Hematopoietic multipotent progenitor cell treated with erythropoietin and hydrocortisone succinate and interleukin-3 and kit ligand, for 17 days (in vitro differentiated cells): ENCODE measurements around the gene TP53I3.
"Not testable (repeated sequence)": the region's sequence is repeated elsewhere in the genome, so short reads cannot be mapped to it uniquely, and the experiment has no call there.

Experiments used
- DNase-seq: peaks from one replicate; pipeline ENCODE4 v3.0.0-alpha.2; 2015; ENCODE audit warnings: low spot score

Gene TP53I3

DNA sequence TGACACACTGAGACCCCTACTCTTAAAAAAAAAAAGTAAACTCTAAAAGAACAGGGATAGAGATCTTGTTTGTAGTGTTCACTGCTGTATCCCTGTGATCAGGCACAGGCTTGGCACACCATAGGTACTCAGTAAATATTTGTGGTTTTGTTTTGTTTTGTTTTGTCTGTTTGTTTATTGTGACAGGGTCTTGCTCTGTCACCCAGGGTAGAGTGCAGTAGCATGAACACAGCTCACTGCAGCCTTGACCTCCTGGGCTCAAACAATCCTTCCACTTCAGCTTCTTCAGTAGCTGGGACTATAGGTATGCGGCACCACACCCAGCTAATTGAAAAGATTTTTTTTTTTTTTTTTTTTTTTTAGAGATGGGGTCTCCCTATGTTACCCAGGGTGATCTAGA lies 31.7 kb downstream of the TP53I3 start:
- DNase-seq = no peak

DNA sequence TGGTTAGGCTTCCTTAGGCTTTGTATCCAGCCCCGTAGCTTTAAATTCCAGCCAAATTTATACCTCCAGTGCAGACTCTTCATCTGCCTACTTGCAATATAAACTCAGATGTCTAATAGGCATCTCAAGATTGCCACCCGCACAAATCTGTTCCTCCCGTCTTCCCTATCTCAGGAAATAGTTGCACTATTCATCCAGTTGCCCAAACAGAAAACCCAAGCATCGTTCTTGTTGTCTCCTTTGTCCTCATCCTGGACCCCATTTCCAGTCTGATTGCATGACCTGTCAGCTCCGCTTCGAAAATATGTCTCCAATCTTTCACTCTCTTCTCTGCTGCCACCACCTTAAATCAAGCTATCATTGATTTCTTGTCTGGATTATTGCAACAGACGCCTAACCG lies 32.8 kb downstream of the TP53I3 start:
- DNase-seq = no peak

DNA sequence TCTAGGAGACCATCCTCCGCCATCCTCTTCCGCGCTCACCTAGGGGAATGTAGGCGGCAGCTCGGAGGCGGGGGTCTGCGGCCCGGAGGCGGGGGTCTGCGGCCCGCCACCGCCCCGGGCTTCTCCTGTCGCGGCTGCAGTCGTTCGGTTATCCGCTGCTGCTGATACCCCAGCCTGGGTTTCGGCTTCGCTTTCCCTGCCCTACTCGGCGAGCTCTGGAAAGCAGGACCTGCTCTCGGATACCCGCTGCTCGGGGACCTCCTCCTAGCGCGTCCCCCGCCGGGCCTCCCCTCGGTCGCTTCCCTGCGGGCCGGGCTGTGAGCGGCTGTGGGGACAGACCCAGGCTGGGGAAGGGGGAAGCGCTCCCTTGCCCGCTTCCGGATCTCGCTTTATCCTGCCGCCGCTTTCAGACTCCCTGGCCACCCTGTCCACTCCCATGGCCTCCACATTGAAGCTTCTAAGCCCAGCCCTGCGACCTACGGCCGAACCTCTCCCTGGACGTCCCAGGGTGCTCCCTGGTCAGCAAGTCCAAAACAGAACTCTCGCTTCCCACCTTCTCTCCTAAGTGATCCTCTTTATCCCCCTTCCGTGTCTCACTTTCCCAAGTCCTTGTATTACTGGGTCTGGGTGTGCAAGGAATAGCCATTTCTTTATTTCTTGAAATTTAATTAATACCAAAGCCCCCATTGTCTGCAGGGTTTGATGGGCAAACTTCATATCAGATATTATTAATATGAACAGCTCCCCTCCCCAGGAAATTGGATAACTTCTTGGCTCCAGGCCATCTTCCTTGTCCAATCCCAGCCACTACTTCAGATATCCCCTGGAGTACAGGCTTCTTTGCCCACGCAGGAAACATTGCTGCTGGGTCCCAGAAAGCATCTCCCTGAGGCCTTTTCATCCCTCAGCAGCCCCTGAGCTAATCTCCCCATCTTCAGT lies 34.3 kb downstream of the TP53I3 start:
- DNase-seq = no peak

DNA sequence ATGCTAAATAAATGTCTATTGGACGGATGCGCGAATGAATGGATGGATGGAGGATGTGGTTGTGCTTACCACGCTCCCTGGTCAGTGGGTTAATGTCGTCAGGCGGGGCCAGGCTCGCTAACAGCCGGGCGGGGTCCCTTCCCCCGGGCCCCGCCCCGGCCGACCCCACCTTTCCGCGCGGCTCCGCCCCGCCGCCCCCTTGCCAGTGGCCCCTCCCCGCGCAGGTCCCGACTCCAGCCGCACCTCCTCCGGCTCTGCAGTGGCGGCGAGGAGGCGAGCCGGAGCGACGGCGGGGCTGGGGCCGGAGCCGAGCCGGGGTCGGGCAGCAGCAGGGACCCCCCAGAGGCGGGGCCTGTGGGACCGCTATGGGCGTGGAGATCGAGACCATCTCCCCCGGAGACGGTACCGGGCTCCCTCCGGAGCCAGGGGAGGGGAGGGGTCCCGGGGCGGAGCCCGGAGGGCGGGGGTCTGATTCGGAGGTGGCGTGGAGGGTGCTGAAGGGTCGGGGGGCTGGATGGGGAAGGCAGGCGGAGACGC lies 35.1 kb downstream of the TP53I3 start, which contains the start of gene FKBP1B:
Gene FKBP1B, plus strand, starts transcription at position 257 of the 537 bp plus-strand sequence. Its CDS starts 109 bp downstream, at position 366.
- DNase-seq = peak; percentile 37

DNA sequence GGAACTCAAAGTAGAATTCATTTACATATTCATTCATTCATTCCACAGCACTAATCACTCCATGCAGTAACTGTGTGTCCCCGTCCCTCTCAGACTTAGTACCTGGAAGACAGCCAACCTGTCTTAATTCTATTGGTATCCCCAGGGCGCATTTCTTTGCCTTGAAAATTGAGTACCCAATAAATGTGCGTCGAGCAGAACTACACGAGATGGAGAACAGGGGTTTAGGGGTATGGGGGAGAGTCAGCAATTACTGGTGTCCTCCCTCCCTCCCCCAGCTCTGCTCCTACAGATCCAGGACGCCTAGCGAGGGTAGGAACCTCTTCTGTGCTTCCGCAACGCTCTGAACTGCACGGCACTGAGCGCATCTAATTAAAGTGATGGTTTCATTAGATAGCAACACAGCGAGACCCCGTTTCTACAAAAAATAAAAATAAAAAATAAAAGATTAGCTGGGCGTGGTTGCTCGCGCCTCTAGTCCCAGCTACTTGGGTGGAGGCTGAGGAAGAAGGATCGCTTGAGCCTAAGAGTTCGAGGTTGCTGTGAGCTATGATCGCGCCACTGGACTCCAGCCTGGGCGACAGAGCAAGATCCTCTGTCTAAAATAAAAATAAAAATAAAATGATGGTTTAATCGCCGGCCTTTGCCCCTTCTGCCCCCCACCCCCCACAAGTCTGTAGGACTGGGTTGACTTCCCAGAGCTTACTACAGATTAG lies 35.7 kb downstream of the TP53I3 start:
- DNase-seq = no peak

DNA sequence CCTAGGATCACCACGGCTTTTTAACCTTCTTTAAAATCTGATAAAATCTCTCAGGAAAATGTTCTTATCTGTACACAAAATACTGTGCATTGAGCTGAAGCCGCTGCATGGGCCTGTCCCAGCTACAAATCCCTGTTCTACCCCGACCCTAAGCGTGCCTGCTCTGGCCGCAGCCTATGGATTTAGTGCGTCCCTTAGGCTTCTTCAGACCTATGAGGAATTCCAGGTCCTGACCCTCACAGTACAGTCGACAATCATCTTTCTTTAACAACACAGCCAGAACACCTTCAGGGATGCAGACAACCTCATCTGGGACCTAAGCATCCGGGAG lies 37.0 kb downstream of the TP53I3 start:
- DNase-seq = no peak

DNA sequence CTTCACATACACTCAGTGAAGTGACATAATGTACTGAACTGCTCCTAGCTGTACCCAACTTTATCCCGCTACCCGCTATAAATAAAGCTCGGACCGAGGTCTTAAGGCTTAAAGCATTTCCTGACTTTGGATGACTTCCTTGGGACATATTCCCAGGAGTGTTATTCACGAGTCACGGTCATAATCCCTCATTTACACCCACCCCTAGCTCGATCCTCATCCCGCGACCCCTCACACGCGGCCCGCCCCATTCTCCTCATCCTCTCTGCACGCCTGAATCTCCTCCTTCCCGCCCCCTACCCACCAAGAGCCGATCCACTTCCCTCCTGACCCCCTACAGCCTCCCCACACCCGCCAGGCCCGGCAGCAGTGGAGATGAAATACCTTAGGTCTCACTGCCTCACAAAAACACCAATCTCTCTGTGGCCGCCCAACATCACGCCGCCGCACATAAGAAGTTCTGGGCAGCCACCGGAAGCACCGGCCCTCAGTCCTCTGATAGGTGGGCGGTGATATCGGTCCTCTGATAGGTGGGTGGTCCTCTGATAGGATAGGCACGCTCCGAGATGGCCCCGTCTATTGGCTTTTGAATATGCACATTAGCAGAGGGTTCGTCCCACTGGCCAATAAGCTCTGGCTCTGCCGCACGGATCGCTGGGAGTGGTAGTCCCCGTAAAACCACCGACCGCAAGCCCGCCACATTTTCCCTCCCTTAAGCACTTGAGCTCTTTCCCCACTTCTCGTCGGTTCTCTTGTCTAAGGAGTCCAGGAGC lies 37.5 kb downstream of the TP53I3 start, which contains the start of gene WDCP:
Gene WDCP, minus strand, starts transcription at position 462 of the 773 bp plus-strand sequence. CDS start 7,897 bp downstream, outside the sequence.
- DNase-seq = peak; percentile 91

DNA sequence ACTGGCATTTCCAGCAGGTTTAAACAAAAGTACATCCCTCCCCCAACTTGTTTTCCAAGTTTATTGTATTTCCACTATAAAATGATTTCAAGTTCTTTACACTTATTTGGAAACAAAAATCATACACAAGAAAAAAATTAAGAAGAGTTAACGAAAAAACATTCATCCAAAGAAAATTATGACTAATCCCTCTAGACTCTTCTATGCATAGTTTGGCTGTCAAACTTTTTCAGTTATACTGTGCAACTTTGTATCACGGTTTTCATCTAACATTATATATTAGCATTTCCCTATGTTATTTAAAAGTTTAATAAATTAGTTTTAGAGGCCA lies 38.1 kb downstream of the TP53I3 start:
- DNase-seq = no peak

DNA sequence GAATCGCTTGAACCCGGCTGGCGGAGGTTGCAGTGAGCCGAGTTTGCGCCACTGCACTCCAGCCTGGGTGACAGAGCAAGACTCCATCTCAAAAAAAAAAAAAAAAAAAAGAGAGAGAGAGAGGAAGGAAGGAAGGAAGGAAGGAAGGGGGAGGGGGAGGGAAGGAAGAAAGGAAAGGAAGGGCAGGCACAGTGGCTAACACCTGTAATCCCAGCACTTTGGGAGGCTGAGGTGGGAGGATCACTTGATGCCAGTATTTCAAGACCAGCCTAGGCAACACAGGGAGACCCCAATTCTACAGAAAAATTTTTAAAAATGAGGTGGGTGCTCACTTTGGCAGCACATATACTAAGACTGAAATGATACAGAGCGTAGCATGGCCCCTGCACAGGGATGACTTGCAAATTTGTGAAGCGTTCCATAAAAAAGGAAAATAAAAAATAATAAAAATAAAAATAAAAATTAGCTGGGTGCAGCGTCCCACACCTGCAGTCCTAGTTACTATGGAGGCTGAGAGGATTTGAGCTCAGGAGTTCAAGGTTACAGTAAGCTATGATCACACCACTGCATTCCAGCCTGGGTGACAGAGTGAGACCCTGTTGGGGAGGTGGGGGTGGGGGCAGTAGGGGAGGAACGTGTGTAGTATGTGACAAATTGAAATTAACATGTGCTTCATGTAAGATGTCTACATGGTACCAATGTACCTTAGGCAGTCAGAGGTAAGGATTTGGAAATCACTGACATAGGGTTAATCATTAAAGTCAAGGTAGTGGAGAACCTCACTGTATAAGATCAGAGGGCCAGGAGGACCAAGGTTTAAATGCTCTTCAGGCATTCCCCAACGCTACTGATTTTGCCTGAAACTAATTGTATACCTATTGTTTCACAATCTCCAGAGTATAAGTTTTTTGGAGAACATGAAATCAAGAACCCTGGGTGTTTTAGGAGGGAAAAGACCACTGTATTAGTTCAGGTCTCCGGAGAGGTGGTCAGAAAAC lies 38.8 kb downstream of the TP53I3 start:
- DNase-seq = no peak

DNA sequence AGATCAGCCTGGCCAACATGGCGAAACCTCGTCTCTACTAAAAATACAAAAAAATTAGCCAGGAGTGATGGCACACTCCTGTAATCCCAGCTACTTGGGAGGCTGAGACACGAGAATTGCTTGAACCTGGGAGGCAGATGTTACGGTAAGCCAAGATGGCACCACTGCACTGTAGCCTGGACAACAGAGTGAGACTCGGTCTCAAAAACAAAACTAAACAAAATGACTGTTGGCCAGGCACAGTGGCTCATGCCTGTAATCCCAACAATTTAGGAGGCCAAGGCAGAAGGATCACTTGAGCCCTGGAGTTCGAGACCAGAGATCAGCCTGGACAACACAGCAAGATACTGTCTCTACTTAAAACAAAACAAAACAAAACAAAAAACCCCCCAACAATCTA lies 41.5 kb downstream of the TP53I3 start:
- DNase-seq = not testable (repeated sequence)

DNA sequence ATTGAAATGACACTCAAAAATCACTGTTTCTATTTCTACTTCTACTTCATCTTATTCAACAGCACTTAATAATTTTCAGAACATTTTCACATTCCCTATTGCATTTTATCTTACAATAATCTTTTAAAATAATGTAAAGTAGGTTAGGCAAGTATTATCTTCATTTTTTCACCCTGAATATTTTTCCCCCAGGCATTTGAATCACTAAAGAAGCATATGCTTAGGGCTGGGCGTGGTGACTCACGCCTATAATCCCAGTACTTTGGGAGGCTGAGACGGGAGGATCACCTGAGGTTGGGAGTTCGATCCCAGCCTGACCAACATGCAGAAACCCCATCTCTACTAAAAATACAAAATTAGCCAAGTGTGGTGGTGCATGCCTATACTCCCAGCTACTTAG lies 44.1 kb downstream of the TP53I3 start:
- DNase-seq = no peak

DNA sequence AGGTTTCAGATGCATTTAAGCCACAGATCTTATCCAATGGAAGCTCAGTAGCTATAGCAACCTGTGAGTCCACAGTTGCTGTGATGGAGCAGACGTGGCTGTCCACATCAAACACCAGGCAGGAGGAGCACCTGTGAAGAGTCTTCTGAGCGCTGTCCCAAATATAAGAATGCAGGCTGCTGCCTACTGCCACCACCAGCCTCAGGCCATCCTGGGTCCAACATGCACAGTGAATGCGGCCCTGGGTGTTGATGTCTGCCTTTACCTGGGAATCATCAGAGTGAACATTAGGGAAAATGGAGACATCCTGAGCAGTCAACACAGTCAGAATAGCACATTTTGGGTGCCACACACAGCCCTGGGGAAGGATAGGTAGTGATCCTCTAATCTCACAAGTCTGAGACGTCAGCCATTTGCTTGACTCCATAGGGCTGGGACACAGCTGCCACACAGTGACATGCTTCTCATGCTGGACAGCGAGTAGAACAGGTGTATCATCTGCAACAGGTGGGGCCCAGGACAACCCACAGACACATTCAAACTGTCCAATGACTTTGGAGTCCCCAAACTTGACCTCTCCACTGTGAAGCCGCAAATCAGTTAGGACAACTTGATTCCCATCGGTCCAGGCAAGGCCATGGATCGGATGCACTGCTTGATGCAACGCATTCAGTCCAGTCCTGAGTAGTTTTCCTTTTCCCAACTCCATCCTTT lies 45.7 kb downstream of the TP53I3 start:
- DNase-seq = no peak
